ENCODE measurements around the gene MFSD6L. TPM values are rescaled to one million over a fixed set of nuclear protein-coding genes. Genes with fewer than 3 reads are reported as not detected.

MFSD6L gene
- total and polyA plus RNA-seq, 7 donors: not detected

GRCh38 chr17:8836821-8837562 is 37.8 kb upstream of the MFSD6L start:
- TF ChIP-seq CTCF (IDR thresholded peaks at IDR 0.05): no peak
- H3K36me3 ChIP-seq (ENCODE audit: insufficient read depth in 1 of 2, low read depth in 1 of 2): no peaks in the 10 kb centered on the region
- H3K9me3 ChIP-seq: no peaks in the 10 kb centered on the region
- ATAC-seq (no peak), DNase-seq (no peak)
- no peak overlapping the region for H3K4me3 ChIP-seq
- H3K27ac ChIP-seq: no peak overlapping the region
- 66 to 75% (median 68%) methylated on average over 12 to 15 of the region's 15 CpGs for WGBS, 3 donors
- H3K4me1 ChIP-seq: no peaks in the 10 kb centered on the region
- intact Hi-C loops (cut with DNase I): no loop called here
- peaks cover 0 to 5% (median 0%) of the 10 kb centered on the region in 3 donors for H3K27me3 ChIP-seq (ENCODE audit: insufficient read depth in 3 of 3, low read length in 2 of 3)

DNA sequence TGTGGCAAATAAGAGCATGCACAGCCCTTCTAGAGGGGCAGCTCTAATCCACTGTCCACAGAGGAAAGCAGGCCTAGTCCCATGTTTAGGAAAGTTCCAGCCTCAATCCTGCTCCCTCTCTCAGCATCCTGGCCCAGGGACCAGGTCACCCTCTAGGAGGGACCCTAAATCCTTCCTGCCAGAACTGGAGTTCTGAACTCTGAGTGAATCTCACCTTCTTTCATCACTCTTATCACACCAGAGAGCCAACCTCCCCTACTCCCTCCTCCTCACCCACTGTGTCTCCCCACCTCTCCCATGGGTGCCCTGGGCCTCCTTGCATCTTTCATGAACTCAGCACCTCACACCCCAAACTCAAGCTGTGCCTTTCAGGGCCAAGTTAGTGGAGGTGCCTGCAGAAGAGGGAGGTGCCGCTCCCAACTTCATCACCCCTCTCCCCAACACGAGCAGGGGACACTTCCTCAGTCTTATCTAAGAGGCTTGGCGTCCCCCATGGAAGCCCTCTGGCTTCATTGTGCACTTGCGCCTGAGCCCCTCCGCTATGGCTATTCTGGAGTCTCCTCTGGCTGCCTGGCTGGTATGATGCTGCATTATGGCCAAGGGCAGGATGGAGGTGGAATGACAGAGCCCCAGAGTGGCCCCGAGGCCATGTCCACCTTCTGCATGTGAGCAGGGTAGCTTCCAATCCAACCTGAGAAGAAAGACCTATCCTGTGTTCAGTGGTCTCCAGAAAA is 36.6 kb upstream of the MFSD6L start:
- H3K9me3 ChIP-seq: no peaks in the 10 kb centered on the region
- H3K27me3 ChIP-seq (ENCODE audit: insufficient read depth in 3 of 3, low read length in 2 of 3): peaks cover 0 to 5% (median 0%) of the 10 kb centered on the region in 3 donors
- 87 to 93% (median 89%) methylated on average over 6 of the region's 6 CpGs for WGBS, 3 donors
- no peak for TF ChIP-seq CTCF (IDR thresholded peaks at IDR 0.05)
- no peak for ATAC-seq
- intact Hi-C loops (cut with DNase I): no loop called here
- no peaks in the 10 kb centered on the region for H3K4me1 ChIP-seq
- no peak overlapping the region for H3K27ac ChIP-seq
- no peaks in the 10 kb centered on the region for H3K36me3 ChIP-seq (ENCODE audit: insufficient read depth in 1 of 2, low read depth in 1 of 2)
- no peak overlapping the region for H3K4me3 ChIP-seq
- no peak for DNase-seq

GRCh38 chr17:8835106-8835505 is 35.9 kb upstream of the MFSD6L start:
- Histone ChIP-seq H3K36me3 (ENCODE audit: insufficient read depth in 1 of 2, low read depth in 1 of 2) (no peaks in the 10 kb centered on the region), H3K4me1 (no peaks in the 10 kb centered on the region), H3K27me3 (ENCODE audit: insufficient read depth in 3 of 3, low read length in 2 of 3) (peaks cover 0 to 5% (median 0%) of the 10 kb centered on the region in 3 donors), H3K27ac (no peak overlapping the region), H3K4me3 (no peak overlapping the region), H3K9me3 (no peaks in the 10 kb centered on the region)
- intact Hi-C loops (cut with DNase I): no loop called here
- ATAC-seq (no peak), DNase-seq (no peak)
- 84 to 90% (median 86%) methylated on average over 14 of the region's 14 CpGs for WGBS, 3 donors
- no peak for TF ChIP-seq CTCF (IDR thresholded peaks at IDR 0.05)

DNA sequence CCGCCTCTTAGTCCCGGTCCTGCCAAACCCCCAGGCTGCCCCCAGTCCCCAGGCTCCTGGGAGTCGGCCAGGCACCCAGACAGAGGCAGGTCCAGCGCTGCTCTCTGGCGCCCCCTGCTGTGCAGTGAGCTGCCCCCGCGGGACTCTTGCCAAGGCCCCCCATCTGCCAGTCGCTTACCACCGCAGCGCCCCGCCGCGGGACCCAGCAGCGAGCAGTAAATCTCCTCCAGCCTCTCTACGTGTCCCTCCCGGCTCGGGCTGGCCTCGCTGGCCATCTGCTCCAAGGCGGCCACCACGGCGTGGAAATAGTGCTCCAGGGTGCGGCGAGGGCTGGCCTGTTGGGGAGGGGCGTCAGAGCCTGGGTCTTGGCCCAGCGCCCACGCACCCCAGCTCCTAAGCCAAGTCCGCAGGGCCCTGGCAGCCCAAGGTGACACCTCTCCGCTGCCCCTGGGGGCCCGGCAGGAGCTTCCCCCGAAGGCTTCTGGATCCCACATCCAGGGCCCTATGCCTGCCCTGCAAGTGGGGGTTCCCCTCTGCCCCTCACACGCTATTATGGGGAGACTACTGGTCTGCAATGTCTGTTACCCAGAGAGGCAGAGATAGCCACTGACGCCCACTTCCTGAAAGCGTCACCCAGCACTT is 33.7 kb upstream of the MFSD6L start:
- ATAC-seq (no peak), DNase-seq (no peak)
- Histone ChIP-seq H3K27ac (no peak overlapping the region), H3K4me1 (no peaks in the 10 kb centered on the region), H3K27me3 (ENCODE audit: insufficient read depth in 3 of 3, low read length in 2 of 3) (peaks cover 0 to 5% (median 0%) of the 10 kb centered on the region in 3 donors), H3K4me3 (no peak overlapping the region), H3K9me3 (no peaks in the 10 kb centered on the region), H3K36me3 (ENCODE audit: insufficient read depth in 1 of 2, low read depth in 1 of 2) (no peaks in the 10 kb centered on the region)
- intact Hi-C loops (cut with DNase I): no loop called here
- no peak for TF ChIP-seq CTCF (IDR thresholded peaks at IDR 0.05)
- WGBS, 3 donors: 30 to 36% (median 35%) methylated on average over 26 to 33 of the region's 33 CpGs
